Ovary (tissue), 3 donors: ENCODE data around the gene LELP1.
"Not testable (repeated sequence)": the region's sequence is repeated elsewhere in the genome, so short reads cannot be mapped to it uniquely, and the experiment has no call there.

ENCODE experiments used
- CTCF ChIP-seq, 3 donors: fragments of 450-650 bp in 2 of 3; fragments of 200-600 bp in 1 of 3; IDR thresholded peaks; one replicate each; pipeline versions ENCODE4 v1.5.1 to v1.8.0; 2016 to 2022; ENCODE audit warnings: antibody characterized with exemption in 3 of 3, mild to moderate bottlenecking in 1 of 3
- POLR2A ChIP-seq: fragments of 450-650 bp; IDR thresholded peaks from one replicate; pipeline ENCODE4 v1.6.1; 2017; ENCODE audit warnings: antibody characterized with exemption, mild to moderate bottlenecking, moderate library complexity
- donor health status: DM: no; HTN: no; CAD: no.

DNA sequence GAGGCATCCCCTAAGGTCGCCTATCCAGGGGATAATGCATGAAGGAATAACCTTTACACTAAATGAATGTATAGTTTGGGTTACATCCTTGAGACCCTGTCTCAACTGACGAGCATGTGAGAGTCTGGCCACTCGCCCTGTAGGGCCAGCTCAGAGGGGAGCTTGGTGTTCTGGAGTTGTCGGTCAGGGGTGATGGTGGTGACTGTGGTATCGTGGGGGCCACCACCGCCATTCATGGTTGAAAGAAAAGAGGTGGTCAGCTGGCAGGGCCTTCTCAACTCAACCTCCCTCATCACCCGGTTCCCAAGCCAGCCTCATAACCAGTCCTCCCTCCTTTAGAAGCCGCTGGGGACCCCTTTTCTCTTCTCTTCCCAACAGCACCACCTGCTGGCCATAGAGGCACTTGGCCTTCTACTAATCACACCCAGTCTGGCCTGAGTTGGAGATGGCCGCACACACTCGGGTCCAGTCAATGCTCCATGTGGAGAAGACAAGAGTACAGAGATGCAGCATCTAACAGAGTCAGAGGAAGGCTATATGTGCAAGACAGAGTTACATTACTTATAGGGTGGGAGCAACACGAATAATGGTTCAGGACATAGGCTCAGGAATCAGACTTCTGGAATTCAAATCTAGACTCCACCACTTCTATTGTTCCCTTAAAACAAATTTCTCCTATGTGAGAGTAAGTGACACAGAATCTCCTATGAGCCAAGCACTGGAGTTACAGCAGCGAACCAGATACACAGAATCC, 26.0 kb downstream of the LELP1 start:
- TF ChIP-seq CTCF (IDR thresholded peaks at IDR 0.05); POLR2A: not testable (repeated sequence)
